A549 (cell line): ENCODE data around the gene SORT1. TPM values are rescaled to one million over a fixed set of nuclear protein-coding genes. Genes with fewer than 3 reads are reported as not detected.

Source experiments
- ATAC-seq, 2 experiments: fragments of 200-7000 bp in 1 of 2; fragments of >200 bp in 1 of 2; cut with Nextera tagmentation in 1 of 2; cut with Tn5 transposase in 1 of 2; 3 replicates each; pipeline versions ENCODE4 v1.8.0 to v1.9.1; 2018 to 2020; ENCODE audit warnings: mild to moderate bottlenecking in 1 of 2, moderate library complexity in 1 of 2
- CTCF ChIA-PET: fragments of 300-600 bp; sonication (Branson Sonifier 250); formaldehyde crosslinking; extraction: SDS; loops from one replicate; lab custom pipeline; 2021; ENCODE audit warnings: antibody characterized with exemption, inconsistent platforms; lab: Yijun Ruan, JAX
- POLR2A ChIA-PET: fragments of 350-600 bp; formaldehyde crosslinking; extraction: SDS; loops from one replicate; lab custom pipeline; 2021; ENCODE audit warnings: antibody characterized with exemption, inconsistent platforms; lab: Yijun Ruan, JAX
- DNase-seq, 2 experiments: peaks; one replicate each; pipeline versions ENCODE4 v3.0.0 to v3.0.0-alpha.2; 2011 to 2016; ENCODE audit warnings: low read depth in 1 of 2, low spot score in 1 of 2
- FAIRE-seq: peaks from 2 replicates; lab custom pipeline; 2011; peaks lifted over from hg19 to GRCh38; lab: Jason Lieb, UNC
- H3K27ac ChIP-seq, 2 experiments: fragments of >200 bp; sonication (Bioruptor Twin); formaldehyde crosslinking; 3 replicates each; pipeline ENCODE4 v1.5.1; 2016 to 2017
- H3K4me1 ChIP-seq: fragments of >200 bp; sonication (Bioruptor Twin); formaldehyde crosslinking; 3 replicates; pipeline ENCODE4 v1.6.1; 2016
- H3K4me2 ChIP-seq: fragments of >200 bp; sonication (Bioruptor Twin); formaldehyde crosslinking; 3 replicates; pipeline ENCODE4 v1.6.1; 2016
- H3K4me3 ChIP-seq: fragments of >200 bp; sonication (Bioruptor Twin); formaldehyde crosslinking; 3 replicates; pipeline ENCODE4 v1.5.1; 2016
- H3K9me3 ChIP-seq: fragments of >200 bp; sonication (Bioruptor Twin); formaldehyde crosslinking; 3 replicates; pipeline ENCODE4 v1.6.1; 2016
- CBX2 ChIP-seq: fragments of 200-600 bp; sonication (generic); IDR thresholded peaks from 2 replicates; pipeline ENCODE4 v1.6.1; 2016; ENCODE audit warnings: low read depth, mild to moderate bottlenecking, borderline replicate concordance
- CEBPB ChIP-seq, 2 experiments: fragments of >200 bp in 1 of 2; sonication (Bioruptor Twin) in 1 of 2; formaldehyde crosslinking in 1 of 2; IDR thresholded peaks; 2 replicates each; pipeline ENCODE4 v1.6.1; 2012 to 2016
- CTCF ChIP-seq: fragments of >200 bp; sonication (Bioruptor Twin); formaldehyde crosslinking; IDR thresholded peaks from 3 replicates; pipeline ENCODE4 v1.5.1; 2016
- E2F6 ChIP-seq: IDR thresholded peaks from 2 replicates; pipeline ENCODE4 v1.6.1; 2012; ENCODE audit warnings: low read depth, borderline replicate concordance
- EHMT2 ChIP-seq: fragments of 200-600 bp; sonication (generic); IDR thresholded peaks from 2 replicates; pipeline ENCODE4 v1.6.1; 2016; ENCODE audit warnings: antibody characterized with exemption, low read depth, mild to moderate bottlenecking, moderate library complexity
- ELK1 ChIP-seq: fragments of 150-350 bp; IDR thresholded peaks from 2 replicates; pipeline ENCODE4 v1.6.1; 2014; ENCODE audit warnings: low read depth, mild to moderate bottlenecking, low read length
- ESRRA ChIP-seq: fragments of 150-350 bp; IDR thresholded peaks from 2 replicates; pipeline ENCODE4 v1.6.1; 2014; ENCODE audit warnings: mild to moderate bottlenecking, low read length, borderline replicate concordance
- HEYL ChIP-seq: fragments of 250-450 bp; sonication (Bioruptor Pico); IDR thresholded peaks from 2 replicates; pipeline ENCODE4 v1.8.0; 2021; ENCODE audit warnings: mild to moderate bottlenecking, moderate library complexity
- JUN ChIP-seq, 2 experiments: fragments of >200 bp; sonication (Bioruptor Twin); formaldehyde crosslinking; IDR thresholded peaks; 2 replicates in 1 of 2; 3 replicates in 1 of 2; pipeline ENCODE4 v1.6.1; 2016 to 2017
- KDM5A ChIP-seq: fragments of 200-600 bp; sonication (generic); IDR thresholded peaks from 2 replicates; pipeline ENCODE4 v1.6.1; 2016; ENCODE audit warnings: antibody characterized with exemption, mild to moderate bottlenecking
- MAFK ChIP-seq: fragments of 450-650 bp; IDR thresholded peaks from 2 replicates; pipeline ENCODE4 v1.6.1; 2014; ENCODE audit not compliant: partially characterized antibody
- MAX ChIP-seq: IDR thresholded peaks from 2 replicates; pipeline ENCODE4 v1.6.1; 2012
- NFE2L2 ChIP-seq: fragments of 150-350 bp; conservative IDR thresholded peaks from 2 replicates; pipeline ENCODE4 v1.6.1; 2014; ENCODE audit warnings: low read length
- POLR2A ChIP-seq: IDR thresholded peaks from 2 replicates; pipeline ENCODE4 v1.6.1; 2012; ENCODE audit warnings: mild to moderate bottlenecking, low read length
- RAD21 ChIP-seq, 2 experiments: fragments of >200 bp in 1 of 2; sonication (Bioruptor Twin) in 1 of 2; formaldehyde crosslinking in 1 of 2; IDR thresholded peaks in 1 of 2; conservative IDR thresholded peaks in 1 of 2; 2 replicates in 1 of 2; 3 replicates in 1 of 2; pipeline ENCODE4 v1.6.1; 2012 to 2018; ENCODE audit warnings: inconsistent platforms in 1 of 2
- REST ChIP-seq: fragments of 200-600 bp; sonication (generic); IDR thresholded peaks from 2 replicates; pipeline ENCODE4 v1.6.1; 2016; ENCODE audit warnings: antibody characterized with exemption, mild to moderate bottlenecking, moderate library complexity
- SMC3 ChIP-seq: fragments of >200 bp; sonication (Bioruptor Twin); formaldehyde crosslinking; IDR thresholded peaks from 3 replicates; pipeline ENCODE4 v1.6.1; 2018; ENCODE audit warnings: inconsistent platforms
- WGBS: methylation state at CpG from one replicate; pipeline ENCODE4 v1.1.6; 2017; ENCODE audit errors: missing lambda C conversion rate; 5-methylcytosine and 5-hydroxymethylcytosine counted together
- polyA plus RNA-seq, 4 experiments: library from polyadenylated mRNA; depleted of rRNA in 3 of 4; stranded (reverse); fragments of >200 nt; fragmentation: RNase III in 1 of 4; extraction: RNeasy Plus Mini Kit Qiagen cat#74134 plus additional on column Dnase treatment in 1 of 4; gene quantifications; 2 replicates in 3 of 4; 3 replicates in 1 of 4; pipeline ENCODE4 v1.2.3, GENCODE V29; 2011 to 2017

SORT1 gene
- polyA plus RNA-seq, 2 of the 4 experiments (the other 2 are of a cell fraction), result 6.0 to 14.7 TPM

- H3K4me1 ChIP-seq, result peaks cover 57% of the 10 kb centered on the region
- no peak for TF ChIP-seq REST
- no peak for TF ChIP-seq NFE2L2
- TF ChIP-seq ESRRA, result no peak
- TF ChIP-seq SMC3, result peak; percentile 76
- peak; percentile 62 for TF ChIP-seq MAFK
- TF ChIP-seq CEBPB (IDR thresholded peaks at IDR 0.05), result no peak
- 0 out of 2 replicates have a peak, but pooled peaks have one; percentile 16 for TF ChIP-seq MAX
- TF ChIP-seq HEYL (CRISPR knock-in tag), result no peak
- TF ChIP-seq EHMT2, result no peak
- no peak for TF ChIP-seq KDM5A
- no peak for TF ChIP-seq JUN (IDR thresholded peaks at IDR 0.05)
- no peak for TF ChIP-seq CBX2
- TF ChIP-seq POLR2A, result no peak
- peak; percentile 56 to 67 for TF ChIP-seq RAD21 (conservative IDR thresholded peaks at IDR 0.05 in 1 of 2, IDR thresholded peaks at IDR 0.05 in 1 of 2)
- no peak for TF ChIP-seq ELK1
- TF ChIP-seq CTCF, result peak; percentile 69
- TF ChIP-seq E2F6, result no peak
- ATAC-seq (peak; percentile 16 to 60; a peak in 3 of 6 replicates), DNase-seq (peak; percentile 64 to 76), FAIRE-seq (no peak)
- H3K27ac ChIP-seq, result peak overlapping the region; percentile 95 to 99
- POLR2A ChIA-PET, result no interaction called here
- no peaks in the 10 kb centered on the region for H3K9me3 ChIP-seq
- 82% methylated on average over 5 of the region's 7 CpGs for WGBS
- H3K4me3 ChIP-seq, result no peak overlapping the region
- CTCF ChIA-PET, result interaction anchor here (0.6 to 5.7 kb wide), 24 partner anchors 9 to 823 kb away, joined by 3 to 107 read pairs (median 4); partner anchors contain the start of gene SORT1
- H3K4me2 ChIP-seq, result peak overlapping the region; percentile 83
Measured at GRCh38 chr1:109277434-109278204, 120.1 kb downstream of the SORT1 start.
